Measurements from ENCODE around the gene FBXO42.

Gene FBXO42

GRCh38 chr1:16340673-16341072 is 11.6 kb downstream of the FBXO42 start:
- no peak for TF ChIP-seq CTCF (IDR thresholded peaks at IDR 0.05; ENCODE audit: insufficient read depth, low read depth, low read length, missing control alignments)
- DNase-seq (ENCODE audit: low read depth): no peak
- no peak overlapping the region for H3K4me3 ChIP-seq (ENCODE audit: low read length)

GRCh38 chr1:16338961-16339360 is 13.3 kb downstream of the FBXO42 start:
- H3K4me3 ChIP-seq (ENCODE audit: low read length): no peak overlapping the region
- DNase-seq (ENCODE audit: low read depth): no peak
- no peak for TF ChIP-seq CTCF (IDR thresholded peaks at IDR 0.05; ENCODE audit: insufficient read depth, low read depth, low read length, missing control alignments)

- H3K4me3 ChIP-seq (ENCODE audit: low read length): no peak overlapping the region
- TF ChIP-seq CTCF (IDR thresholded peaks at IDR 0.05; ENCODE audit: insufficient read depth, low read depth, low read length, missing control alignments): no peak
- DNase-seq (ENCODE audit: low read depth): peak; percentile 37
Observed at GRCh38 chr1:16334655-16335340, 17.5 kb downstream of the FBXO42 start.

- H3K4me3 ChIP-seq (ENCODE audit: low read length): no peak overlapping the region
- TF ChIP-seq CTCF (IDR thresholded peaks at IDR 0.05; ENCODE audit: insufficient read depth, low read depth, low read length, missing control alignments): no peak
- DNase-seq (ENCODE audit: low read depth): peak; percentile 35
Observed at GRCh38 chr1:16326833-16327404, 25.4 kb downstream of the FBXO42 start.

GRCh38 chr1:16324456-16324890 is 27.8 kb downstream of the FBXO42 start:
- no peak for TF ChIP-seq CTCF (IDR thresholded peaks at IDR 0.05; ENCODE audit: insufficient read depth, low read depth, low read length, missing control alignments)
- H3K4me3 ChIP-seq (ENCODE audit: low read length): no peak overlapping the region
- DNase-seq (ENCODE audit: low read depth): peak; percentile 80

GRCh38 chr1:16321176-16321867 is 31.0 kb downstream of the FBXO42 start:
- DNase-seq (ENCODE audit: low read depth): peak; percentile 96
- no peak for TF ChIP-seq CTCF (IDR thresholded peaks at IDR 0.05; ENCODE audit: insufficient read depth, low read depth, low read length, missing control alignments)

More at GRCh38 chr1:16321176-16321867, 31.0 kb downstream of the FBXO42 start:
- no peak overlapping the region for H3K4me3 ChIP-seq (ENCODE audit: low read length)

All from epithelial cell of esophagus (primary cell).